Body of pancreas (tissue), 4 donors: ENCODE measurements around the gene XPR1. TPM values are rescaled to one million over a fixed set of nuclear protein-coding genes. Genes with fewer than 3 reads are reported as not detected.
A peak's percentile ranks its signal among the peaks of the same experiment; 100 is the strongest.
"Not testable (repeated sequence)": the region's sequence is repeated elsewhere in the genome, so short reads cannot be mapped to it uniquely, and the experiment has no call there.

Experiments used
- ATAC-seq: fragments of 150-250 bp; one replicate; pipeline ENCODE4 v1.9.1; 2016
- DNase-seq, 4 donors: peaks; one replicate each; pipeline ENCODE4 v3.0.0-alpha.2; 2019
- H3K27ac ChIP-seq, 4 donors: fragments of 200-600 bp; sonication (generic); 1 replicate in 3 of 4; 2 replicates in 1 of 4; pipeline versions ENCODE4 v1.5.1 to v1.6.1; 2016 to 2019; ENCODE audit warnings: mild to moderate bottlenecking in 1 of 4, mixed read lengths in 1 of 4, moderate library complexity in 1 of 4
- H3K27me3 ChIP-seq, 2 donors: fragments of 200-600 bp; sonication (generic); one replicate each; pipeline ENCODE4 v1.6.0; 2016; ENCODE audit warnings: mild to moderate bottlenecking in 1 of 2
- H3K36me3 ChIP-seq, 2 donors: fragments of 200-600 bp; sonication (generic); replicated peaks in 1 of 2; 2 replicates each; pipeline ENCODE4 v1.5.1; 2016; ENCODE audit warnings: low read depth in 2 of 2; ENCODE audit not compliant: insufficient read depth in 1 of 2
- H3K4me1 ChIP-seq: fragments of 200-600 bp; sonication (generic); one replicate; pipeline ENCODE4 v1.6.0; 2016
- H3K4me3 ChIP-seq, 2 donors: fragments of 200-600 bp; sonication (generic); 1 replicate in 1 of 2; 2 replicates in 1 of 2; pipeline ENCODE4 v1.5.1; 2016 to 2019
- H3K9me3 ChIP-seq, 3 donors: fragments of 200-600 bp; sonication (generic); 1 replicate in 2 of 3; 2 replicates in 1 of 3; pipeline ENCODE4 v1.5.1; 2016
- POLR2A ChIP-seq, 3 donors: fragments of 450-650 bp; IDR thresholded peaks; one replicate each; pipeline ENCODE4 v1.6.1; 2016; ENCODE audit warnings: antibody characterized with exemption in 3 of 3, mild to moderate bottlenecking in 2 of 3
- WGBS, 2 donors: methylation state at CpG; one replicate each; pipeline ENCODE4 v1.1.5; 2017; 5-methylcytosine and 5-hydroxymethylcytosine counted together
- intact Hi-C: fragments of 100-400 bp; cut with DNase I; formaldehyde crosslinking; loops from one replicate; pipeline ENCODE4 v1.15.1; 2023
- total RNA-seq, 2 donors: library from RNA; depleted of rRNA; stranded (reverse); fragments of >200 nt; gene quantifications; one replicate each; pipeline ENCODE4 v1.1.0, GENCODE V29; 2016
- TF ChIP-seq, protein P1 (sequence below), 7 experiments: fragments of 450-650 bp in 4 of 7; fragments of 200-600 bp in 3 of 7; sonication (generic) in 3 of 7; IDR thresholded peaks; one replicate each; pipeline ENCODE4 v1.5.1; 2016 to 2019; ENCODE audit warnings: antibody characterized with exemption in 7 of 7

XPR1 gene
- total RNA-seq, 2 donors from 2014 or later: 11.5 to 13.0 TPM

DNA sequence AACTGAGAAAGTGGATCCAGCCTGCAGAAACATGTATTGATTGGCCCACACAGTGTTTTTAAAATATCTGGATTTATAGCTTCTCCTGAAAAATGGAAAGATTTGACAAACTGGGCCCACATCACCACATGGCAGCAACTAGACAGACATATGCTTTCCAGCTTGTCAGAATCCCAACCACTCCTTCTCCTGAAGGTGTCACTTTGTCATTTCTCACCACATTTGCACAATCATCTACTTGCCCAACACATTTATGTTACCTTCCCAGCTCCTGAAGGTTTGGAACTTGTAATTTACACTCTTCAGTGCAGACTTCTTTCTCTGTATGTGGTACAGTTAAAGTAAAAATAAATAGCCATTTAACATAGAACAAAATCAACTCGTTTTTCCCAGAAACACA lies 154.8 kb downstream of the XPR1 start:
- TF ChIP-seq POLR2A (IDR thresholded peaks at IDR 0.05): no peak
- TF ChIP-seq, protein P1, sequence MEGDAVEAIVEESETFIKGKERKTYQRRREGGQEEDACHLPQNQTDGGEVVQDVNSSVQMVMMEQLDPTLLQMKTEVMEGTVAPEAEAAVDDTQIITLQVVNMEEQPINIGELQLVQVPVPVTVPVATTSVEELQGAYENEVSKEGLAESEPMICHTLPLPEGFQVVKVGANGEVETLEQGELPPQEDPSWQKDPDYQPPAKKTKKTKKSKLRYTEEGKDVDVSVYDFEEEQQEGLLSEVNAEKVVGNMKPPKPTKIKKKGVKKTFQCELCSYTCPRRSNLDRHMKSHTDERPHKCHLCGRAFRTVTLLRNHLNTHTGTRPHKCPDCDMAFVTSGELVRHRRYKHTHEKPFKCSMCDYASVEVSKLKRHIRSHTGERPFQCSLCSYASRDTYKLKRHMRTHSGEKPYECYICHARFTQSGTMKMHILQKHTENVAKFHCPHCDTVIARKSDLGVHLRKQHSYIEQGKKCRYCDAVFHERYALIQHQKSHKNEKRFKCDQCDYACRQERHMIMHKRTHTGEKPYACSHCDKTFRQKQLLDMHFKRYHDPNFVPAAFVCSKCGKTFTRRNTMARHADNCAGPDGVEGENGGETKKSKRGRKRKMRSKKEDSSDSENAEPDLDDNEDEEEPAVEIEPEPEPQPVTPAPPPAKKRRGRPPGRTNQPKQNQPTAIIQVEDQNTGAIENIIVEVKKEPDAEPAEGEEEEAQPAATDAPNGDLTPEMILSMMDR (IDR thresholded peaks at IDR 0.05): no peak
- Histone ChIP-seq H3K9me3 (no peaks in the 10 kb centered on the region), H3K27ac (peak overlapping the region in 3 of 4 donors; percentile 65 to 81 (median 79)), H3K36me3 (no peaks in the 10 kb centered on the region), H3K4me3 (no peak overlapping the region), H3K27me3 (no peaks in the 10 kb centered on the region), H3K4me1 (peaks cover 36% of the 10 kb centered on the region)
- intact Hi-C loops: no loop called here
- DNase-seq (no peak), ATAC-seq (no peak)
- WGBS, 2 donors: 40 to 44% methylated on average over 1 of the region's 1 CpG

DNA sequence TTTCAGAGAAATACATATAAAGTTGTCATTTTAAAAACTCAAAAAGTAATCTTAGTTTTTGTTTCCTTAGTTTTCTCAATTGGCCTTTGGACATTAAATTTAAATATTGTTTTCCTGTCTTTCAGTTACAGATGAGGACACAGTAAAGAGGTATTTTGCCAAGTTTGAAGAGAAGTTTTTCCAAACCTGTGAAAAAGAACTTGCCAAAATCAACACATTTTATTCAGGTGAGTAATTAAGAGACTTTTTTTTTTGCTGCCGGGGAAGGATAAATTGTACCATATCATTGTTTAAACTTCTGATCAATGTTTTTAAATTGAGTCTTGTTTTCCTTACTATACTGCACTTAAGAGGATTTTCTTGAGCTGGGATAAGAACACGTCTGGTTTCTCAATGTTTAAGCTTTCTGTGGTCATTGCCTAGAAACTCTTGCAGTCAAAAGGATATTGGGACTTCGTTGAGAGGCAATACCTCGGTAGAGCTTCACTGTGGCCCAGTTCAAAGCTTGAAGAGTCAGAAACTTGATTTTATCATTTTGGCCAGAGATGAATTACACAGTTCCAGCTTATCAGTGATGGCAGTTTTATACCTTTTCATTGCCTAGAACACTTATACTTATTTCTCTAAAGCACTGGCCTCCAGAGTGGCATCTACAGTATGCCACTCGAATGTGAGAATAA lies 155.9 kb downstream of the XPR1 start:
- Histone ChIP-seq H3K4me3 (no peak overlapping the region), H3K36me3 (no peaks in the 10 kb centered on the region), H3K9me3 (no peaks in the 10 kb centered on the region), H3K27ac (peak overlapping the region in 3 of 4 donors; percentile 65 to 81 (median 79)), H3K4me1 (peaks cover 36% of the 10 kb centered on the region), H3K27me3 (no peaks in the 10 kb centered on the region)
- intact Hi-C loops: no loop called here
- peak; percentile 80 for ATAC-seq
- WGBS, 2 donors: 24 to 32% methylated on average over 5 of the region's 5 CpGs
- TF ChIP-seq, protein P1 (IDR thresholded peaks at IDR 0.05): no peak
- no peak for TF ChIP-seq POLR2A (IDR thresholded peaks at IDR 0.05)
- DNase-seq: no peak

- no peak for DNase-seq
- H3K9me3 ChIP-seq: no peaks in the 10 kb centered on the region
- TF ChIP-seq, protein P1 (IDR thresholded peaks at IDR 0.05): no peak
- TF ChIP-seq POLR2A (IDR thresholded peaks at IDR 0.05): no peak
- no peaks in the 10 kb centered on the region for H3K36me3 ChIP-seq
- ATAC-seq: no peak
- H3K27me3 ChIP-seq: no peaks in the 10 kb centered on the region
- intact Hi-C loops: no loop called here
- no peak overlapping the region for H3K27ac ChIP-seq
- H3K4me1 ChIP-seq: peaks cover 36% of the 10 kb centered on the region
- H3K4me3 ChIP-seq: no peak overlapping the region
Measured at GRCh38 chr1:180789460-180789859, 157.6 kb downstream of the XPR1 start.

DNA sequence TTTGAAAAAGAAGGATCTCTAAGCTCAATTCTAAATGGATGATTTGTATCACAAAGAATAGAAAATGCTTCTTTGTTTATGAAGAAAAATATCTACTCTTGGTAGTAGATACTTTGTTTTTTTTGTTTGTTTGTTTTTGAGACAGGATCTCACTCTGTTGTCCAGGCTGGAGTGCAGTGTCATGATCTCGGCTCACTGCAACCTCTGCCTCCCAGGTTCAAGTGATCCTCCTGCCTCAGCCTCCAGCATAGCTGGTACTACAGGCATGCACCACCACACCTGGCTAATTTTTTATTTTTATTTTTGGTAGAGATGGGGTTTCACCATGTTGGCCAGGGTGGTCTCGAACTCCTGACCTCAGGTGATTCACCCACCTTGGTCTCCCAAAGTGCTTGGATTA lies 159.3 kb downstream of the XPR1 start:
- not testable (repeated sequence) for ATAC-seq

DNA sequence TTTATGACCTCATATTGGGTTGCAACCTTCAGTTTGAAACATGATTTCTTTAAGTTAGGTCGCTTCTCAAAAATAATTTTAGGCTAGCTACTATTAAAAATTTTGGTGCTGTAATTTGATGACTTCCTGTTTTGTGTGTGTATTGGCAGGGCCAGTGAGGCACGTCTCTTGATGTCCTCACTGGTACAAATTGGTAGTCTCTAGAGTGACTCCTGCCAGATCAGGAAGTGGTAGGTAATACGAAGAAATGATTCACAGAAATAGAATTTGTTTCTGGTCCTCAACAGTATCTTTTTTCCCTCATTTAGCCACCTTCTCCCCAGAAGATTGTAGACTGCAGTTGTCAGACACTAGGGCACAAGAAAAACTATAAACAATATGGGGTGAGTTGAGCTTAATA lies 160.0 kb downstream of the XPR1 start:
- intact Hi-C loops: no loop called here
- Histone ChIP-seq H3K4me1 (peaks cover 16% of the 10 kb centered on the region), H3K27ac (no peak overlapping the region), H3K36me3 (no peaks in the 10 kb centered on the region), H3K9me3 (no peaks in the 10 kb centered on the region), H3K4me3 (no peak overlapping the region), H3K27me3 (no peaks in the 10 kb centered on the region)
- WGBS, 2 donors: 71 to 84% methylated on average over 3 of the region's 3 CpGs
- ATAC-seq (no peak), DNase-seq (no peak)
- TF ChIP-seq, protein P1 (IDR thresholded peaks at IDR 0.05): no peak
- no peak for TF ChIP-seq POLR2A (IDR thresholded peaks at IDR 0.05)

More for the DNA sequence above, 159.3 kb downstream of the XPR1 start:
- intact Hi-C loops, H3K27ac ChIP-seq, DNase-seq, H3K36me3 ChIP-seq, H3K27me3 ChIP-seq, H3K4me3 ChIP-seq, H3K9me3 ChIP-seq: not testable (repeated sequence)
- 87 to 96% methylated on average over 2 of the region's 2 CpGs for WGBS, 2 donors
- H3K4me1 ChIP-seq: peaks cover 23% of the 10 kb centered on the region
